ENCODE results near the gene WDR31. TPM values are rescaled to one million over a fixed set of nuclear protein-coding genes. Genes with fewer than 3 reads are reported as not detected.

WDR31 gene
- total RNA-seq, 1 donor from 2014 or later: 1.3 TPM

GRCh38 chr9:113376634-113377567 lies 36.8 kb upstream of the WDR31 start, which contains the start of gene HDHD3:
Gene HDHD3 (minus strand): TSS chr9:113376986. CDS start chr9:113374354, 2,632 bp downstream.
- H3K4me1 Mint-ChIP-seq (ENCODE audit: low read depth, unreplicated experiment): no peaks in the 10 kb centered on the region
- H3K27me3 Mint-ChIP-seq (ENCODE audit: unreplicated experiment): peaks cover 3% of the 10 kb centered on the region
- peaks cover 5% of the 10 kb centered on the region for H3K9me3 Mint-ChIP-seq (ENCODE audit: unreplicated experiment)

DNA sequence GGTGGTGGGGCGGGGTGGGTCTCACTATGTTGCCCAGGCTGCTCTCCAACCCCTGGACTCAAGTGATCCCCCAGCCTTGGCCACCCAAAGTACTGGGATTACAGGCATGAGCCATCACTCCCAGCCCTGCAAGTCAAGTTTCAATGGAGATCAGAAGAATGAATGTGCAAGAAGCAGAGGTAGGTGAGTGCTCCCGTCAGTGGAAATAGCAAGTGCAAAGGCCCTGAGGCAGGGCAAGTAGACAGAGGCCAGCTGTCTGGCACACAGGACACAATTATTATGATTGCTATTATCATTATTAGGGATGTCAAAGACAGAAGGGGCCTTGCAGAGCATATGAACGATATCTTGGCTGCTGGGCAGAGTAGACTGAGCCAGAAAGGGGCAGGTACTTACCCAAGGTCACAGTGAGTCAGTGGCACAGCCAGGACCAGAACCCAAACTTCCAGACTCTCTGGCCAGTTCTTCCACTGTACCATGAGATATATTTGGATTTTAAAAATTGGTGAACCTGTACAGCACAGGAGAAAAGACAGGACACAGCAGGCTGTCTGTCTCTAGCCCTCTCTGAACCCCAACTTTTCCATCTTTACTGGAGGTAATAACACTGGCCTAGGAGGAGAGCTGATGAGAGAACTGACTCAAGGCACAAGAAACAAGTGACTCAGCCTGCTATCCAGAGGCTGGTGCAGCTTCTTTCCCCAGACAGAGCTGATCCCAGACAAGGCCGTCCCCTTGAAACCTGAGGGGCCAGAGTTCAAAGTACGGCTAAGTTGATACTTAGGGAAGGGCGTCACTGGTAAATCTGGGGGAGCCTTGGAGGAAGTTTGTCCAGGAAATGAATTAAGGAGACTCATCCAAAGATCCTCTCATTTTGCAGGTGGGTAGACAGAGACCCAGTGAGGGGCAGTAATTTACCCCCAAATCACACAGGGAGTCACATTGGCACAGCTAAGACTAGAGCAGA lies 35.3 kb upstream of the WDR31 start:
- no peak overlapping the region for H3K27ac Mint-ChIP-seq (ENCODE audit: unreplicated experiment)
- H3K36me3 Mint-ChIP-seq (ENCODE audit: unreplicated experiment): no peaks in the 10 kb centered on the region
- peaks cover 3% of the 10 kb centered on the region for H3K27me3 Mint-ChIP-seq (ENCODE audit: unreplicated experiment)
- no peaks in the 10 kb centered on the region for H3K4me1 Mint-ChIP-seq (ENCODE audit: low read depth, unreplicated experiment)
- TF ChIP-seq CTCF (IDR thresholded peaks at IDR 0.05; ENCODE audit: partially characterized antibody, unreplicated experiment): no peak
- peaks cover 5% of the 10 kb centered on the region for H3K9me3 Mint-ChIP-seq (ENCODE audit: unreplicated experiment)
- no peak for DNase-seq
- peak overlapping the region; percentile 70 for H3K4me3 Mint-ChIP-seq (ENCODE audit: unreplicated experiment)

More at GRCh38 chr9:113376634-113377567, 36.8 kb upstream of the WDR31 start, which contains the start of gene HDHD3:
- DNase-seq: peak; percentile 80
- no peaks in the 10 kb centered on the region for H3K36me3 Mint-ChIP-seq (ENCODE audit: unreplicated experiment)
- H3K27ac Mint-ChIP-seq (ENCODE audit: unreplicated experiment): no peak within 1 kb of the TSS
- TF ChIP-seq CTCF (IDR thresholded peaks at IDR 0.05; ENCODE audit: partially characterized antibody, unreplicated experiment): no peak
- peak within 1 kb of the TSS; percentile 82 for H3K4me3 Mint-ChIP-seq (ENCODE audit: unreplicated experiment)

- Mint-ChIP-seq H3K9me3 (ENCODE audit: unreplicated experiment) (peaks cover 5% of the 10 kb centered on the region), H3K27me3 (ENCODE audit: unreplicated experiment) (peaks cover 3% of the 10 kb centered on the region), H3K27ac (ENCODE audit: unreplicated experiment) (no peak overlapping the region), H3K4me3 (ENCODE audit: unreplicated experiment) (no peak overlapping the region), H3K4me1 (ENCODE audit: low read depth, unreplicated experiment) (no peaks in the 10 kb centered on the region), H3K36me3 (ENCODE audit: unreplicated experiment) (no peaks in the 10 kb centered on the region)
- TF ChIP-seq CTCF (IDR thresholded peaks at IDR 0.05; ENCODE audit: partially characterized antibody, unreplicated experiment): no peak
- no peak for DNase-seq
These were observed 33.8 kb upstream of the WDR31 start for GRCh38 chr9:113373676-113374392.

GRCh38 chr9:113373256-113373655 lies 33.2 kb upstream of the WDR31 start:
- DNase-seq: no peak
- TF ChIP-seq CTCF (IDR thresholded peaks at IDR 0.05; ENCODE audit: partially characterized antibody, unreplicated experiment): no peak
- Mint-ChIP-seq H3K27me3 (ENCODE audit: unreplicated experiment) (no peaks in the 10 kb centered on the region), H3K27ac (ENCODE audit: unreplicated experiment) (no peak overlapping the region), H3K4me3 (ENCODE audit: unreplicated experiment) (no peak overlapping the region), H3K36me3 (ENCODE audit: unreplicated experiment) (no peaks in the 10 kb centered on the region), H3K4me1 (ENCODE audit: low read depth, unreplicated experiment) (no peaks in the 10 kb centered on the region), H3K9me3 (ENCODE audit: unreplicated experiment) (peaks cover 5% of the 10 kb centered on the region)
